HepG2 (cell line): Measurements from ENCODE around the gene GNA15. TPM values are rescaled to one million over a fixed set of nuclear protein-coding genes. Genes with fewer than 3 reads are reported as not detected.

Source experiments
- ASH2L ChIP-seq: fragments of 300-600, 200-600 bp; sonication (generic); IDR thresholded peaks from 2 replicates; pipeline ENCODE4 v1.7.0; 2017; ENCODE audit warnings: low read depth, mild to moderate bottlenecking, moderate library complexity, mixed read lengths, low read length; ENCODE audit not compliant: insufficient read length
- CENPT ChIP-seq: sonication (generic); formaldehyde crosslinking; IDR thresholded peaks from 2 replicates; pipeline ENCODE4 v1.8.0; 2022; ENCODE audit warnings: low read depth, mild to moderate bottlenecking, moderate library complexity, missing genetic modification reagents
- DNMT3B ChIP-seq: conservative IDR thresholded peaks from 2 replicates; pipeline ENCODE4 v1.6.1; 2016; ENCODE audit warnings: missing biosample characterization, control low read depth
- DPF2 ChIP-seq: sonication (generic); formaldehyde crosslinking; IDR thresholded peaks from 2 replicates; pipeline ENCODE4 v1.4.0; 2020; ENCODE audit warnings: mild to moderate bottlenecking, low read depth, missing genetic modification reagents, borderline replicate concordance
- HHEX ChIP-seq: IDR thresholded peaks from 2 replicates; pipeline ENCODE4 v1.6.1; 2016; ENCODE audit warnings: control low read depth
- NRL ChIP-seq: sonication (generic); formaldehyde crosslinking; IDR thresholded peaks from 2 replicates; pipeline ENCODE4 v1.5.0; 2020; ENCODE audit warnings: missing genetic modification reagents, mild to moderate bottlenecking, moderate library complexity, borderline replicate concordance
- RORA ChIP-seq: sonication (generic); formaldehyde crosslinking; IDR thresholded peaks from 2 replicates; pipeline ENCODE4 v1.5.0; 2020; ENCODE audit warnings: mild to moderate bottlenecking, missing genetic modification reagents, moderate library complexity
- RXRB ChIP-seq: IDR thresholded peaks from 2 replicates; pipeline ENCODE4 v1.6.1; 2016; ENCODE audit warnings: borderline replicate concordance, missing genetic modification reagents, missing compliant biosample characterization
- SPEN ChIP-seq: sonication (generic); formaldehyde crosslinking; IDR thresholded peaks from 2 replicates; pipeline ENCODE4 v1.5.1; 2020; ENCODE audit warnings: low read depth, mild to moderate bottlenecking, missing genetic modification reagents
- TBP ChIP-seq: sonication (generic); formaldehyde crosslinking; IDR thresholded peaks from 2 replicates; pipeline ENCODE4 v1.5.0; 2020; ENCODE audit warnings: missing genetic modification reagents
- TGIF2 ChIP-seq: IDR thresholded peaks from 2 replicates; pipeline ENCODE4 v1.6.1; 2016; ENCODE audit warnings: control low read depth, missing compliant biosample characterization
- ZBTB26 ChIP-seq: IDR thresholded peaks from 2 replicates; pipeline ENCODE4 v1.6.1; 2016; ENCODE audit warnings: missing compliant biosample characterization, missing genetic modification reagents, borderline replicate concordance
- ZBTB37 ChIP-seq: sonication (generic); formaldehyde crosslinking; IDR thresholded peaks from 2 replicates; pipeline ENCODE4 v1.4.0; 2020; ENCODE audit warnings: mild to moderate bottlenecking, missing genetic modification reagents
- ZC3H13 ChIP-seq: sonication (generic); formaldehyde crosslinking; IDR thresholded peaks from 2 replicates; pipeline ENCODE4 v1.8.1; 2023; ENCODE audit warnings: mild to moderate bottlenecking, missing genetic modification reagents, moderate library complexity
- ZEB1 ChIP-seq: IDR thresholded peaks from 2 replicates; pipeline ENCODE4 v1.6.1; 2012; ENCODE audit warnings: mild to moderate bottlenecking, low read depth, inconsistent platforms; ENCODE audit not compliant: insufficient replicate concordance
- ZFP1 ChIP-seq: IDR thresholded peaks from 2 replicates; pipeline ENCODE4 v1.6.1; 2016
- ZKSCAN8 ChIP-seq: IDR thresholded peaks from 2 replicates; pipeline ENCODE4 v1.6.1; 2016; ENCODE audit warnings: borderline replicate concordance, missing genetic modification reagents, missing compliant biosample characterization
- ZNF263 ChIP-seq: sonication (generic); formaldehyde crosslinking; IDR thresholded peaks from 2 replicates; pipeline ENCODE4 v1.4.0; 2020; ENCODE audit warnings: missing genetic modification reagents
- ZNF274 ChIP-seq: sonication (generic); formaldehyde crosslinking; IDR thresholded peaks from 2 replicates; pipeline ENCODE4 v1.5.1; 2020; ENCODE audit warnings: mild to moderate bottlenecking, missing genetic modification reagents
- ZNF326 ChIP-seq: sonication (generic); formaldehyde crosslinking; IDR thresholded peaks from 2 replicates; pipeline ENCODE4 v1.4.0; 2020; ENCODE audit warnings: missing genetic modification reagents, borderline replicate concordance
- ZNF775 ChIP-seq: sonication (generic); formaldehyde crosslinking; IDR thresholded peaks from 2 replicates; pipeline ENCODE4 v1.4.0; 2020; ENCODE audit warnings: missing genetic modification reagents, mild to moderate bottlenecking, moderate library complexity, borderline replicate concordance
- polyA plus RNA-seq, 8 experiments: library from polyadenylated mRNA; depleted of rRNA in 3 of 8; stranded (reverse) in 7 of 8; unstranded in 1 of 8; fragments of >200 nt; fragmentation: Illumina TruSeq in 4 of 8; extraction: Trizol in 4 of 8; gene quantifications; 2 replicates each; pipeline versions ENCODE4 v1.2.1 to v1.2.3, GENCODE V29; 2011 to 2016; ENCODE audit warnings: low read depth in 4 of 8, missing spikeins in 1 of 8, mixed read lengths in 1 of 8; ENCODE audit not compliant: insufficient read depth in 1 of 8
- total RNA-seq, 5 experiments: library from RNA; depleted of rRNA; stranded (reverse); fragments of >200 nt; fragmentation: Illumina TruSeq; extraction: Trizol; gene quantifications; 2 replicates each; pipeline ENCODE4 v1.2.3, GENCODE V29; 2016; ENCODE audit warnings: low read depth in 1 of 5
- TF ChIP-seq, protein P1 (sequence below): sonication (generic); formaldehyde crosslinking; IDR thresholded peaks from 2 replicates; pipeline ENCODE4 v1.8.0; 2022; ENCODE audit warnings: mild to moderate bottlenecking, missing genetic modification reagents; ENCODE audit not compliant: insufficient replicate concordance
- TF ChIP-seq, protein P2 (sequence below): IDR thresholded peaks from 2 replicates; pipeline ENCODE4 v1.6.1; 2016; ENCODE audit warnings: mild to moderate bottlenecking, missing biosample characterization, missing genetic modification reagents
- TF ChIP-seq, protein P3 (sequence below): sonication (generic); formaldehyde crosslinking; IDR thresholded peaks from 2 replicates; pipeline ENCODE4 v1.4.0; 2020; ENCODE audit warnings: missing genetic modification reagents

GNA15 gene
- total and polyA plus RNA-seq, 2 of the 13 experiments (the other 11 are each of a cell fraction or from before 2014, with no cell fraction given): not detected

- TF ChIP-seq ZNF775 (no peak), TGIF2 (CRISPR knock-in tag) (no peak), HHEX (CRISPR knock-in tag) (no peak), ZBTB37 (CRISPR knock-in tag) (no peak), ZNF326 (CRISPR knock-in tag) (no peak), ZNF263 (no peak), ZEB1 (no peak), DPF2 (CRISPR knock-in tag) (no peak), ZKSCAN8 (CRISPR knock-in tag) (no peak), DNMT3B (CRISPR knock-in tag) (no peak), ZC3H13 (CRISPR knock-in tag) (no peak), TBP (CRISPR knock-in tag) (no peak), RORA (CRISPR knock-in tag) (no peak), ZNF274 (CRISPR knock-in tag) (no peak; the same call in 1 of the 2 replicates), ASH2L (no peak), RXRB (CRISPR knock-in tag) (no peak), CENPT (CRISPR knock-in tag) (no peak), SPEN (no peak), ZFP1 (CRISPR knock-in tag) (no peak), ZBTB26 (CRISPR knock-in tag) (no peak), NRL (CRISPR knock-in tag) (no peak)
- TF ChIP-seq, protein P1, sequence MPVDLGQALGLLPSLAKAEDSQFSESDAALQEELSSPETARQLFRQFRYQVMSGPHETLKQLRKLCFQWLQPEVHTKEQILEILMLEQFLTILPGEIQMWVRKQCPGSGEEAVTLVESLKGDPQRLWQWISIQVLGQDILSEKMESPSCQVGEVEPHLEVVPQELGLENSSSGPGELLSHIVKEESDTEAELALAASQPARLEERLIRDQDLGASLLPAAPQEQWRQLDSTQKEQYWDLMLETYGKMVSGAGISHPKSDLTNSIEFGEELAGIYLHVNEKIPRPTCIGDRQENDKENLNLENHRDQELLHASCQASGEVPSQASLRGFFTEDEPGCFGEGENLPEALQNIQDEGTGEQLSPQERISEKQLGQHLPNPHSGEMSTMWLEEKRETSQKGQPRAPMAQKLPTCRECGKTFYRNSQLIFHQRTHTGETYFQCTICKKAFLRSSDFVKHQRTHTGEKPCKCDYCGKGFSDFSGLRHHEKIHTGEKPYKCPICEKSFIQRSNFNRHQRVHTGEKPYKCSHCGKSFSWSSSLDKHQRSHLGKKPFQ: no peak
- TF ChIP-seq, protein P2, sequence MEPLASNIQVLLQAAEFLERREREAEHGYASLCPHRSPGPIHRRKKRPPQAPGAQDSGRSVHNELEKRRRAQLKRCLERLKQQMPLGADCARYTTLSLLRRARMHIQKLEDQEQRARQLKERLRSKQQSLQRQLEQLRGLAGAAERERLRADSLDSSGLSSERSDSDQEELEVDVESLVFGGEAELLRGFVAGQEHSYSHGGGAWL (CRISPR knock-in tag): no peak
- TF ChIP-seq, protein P3, sequence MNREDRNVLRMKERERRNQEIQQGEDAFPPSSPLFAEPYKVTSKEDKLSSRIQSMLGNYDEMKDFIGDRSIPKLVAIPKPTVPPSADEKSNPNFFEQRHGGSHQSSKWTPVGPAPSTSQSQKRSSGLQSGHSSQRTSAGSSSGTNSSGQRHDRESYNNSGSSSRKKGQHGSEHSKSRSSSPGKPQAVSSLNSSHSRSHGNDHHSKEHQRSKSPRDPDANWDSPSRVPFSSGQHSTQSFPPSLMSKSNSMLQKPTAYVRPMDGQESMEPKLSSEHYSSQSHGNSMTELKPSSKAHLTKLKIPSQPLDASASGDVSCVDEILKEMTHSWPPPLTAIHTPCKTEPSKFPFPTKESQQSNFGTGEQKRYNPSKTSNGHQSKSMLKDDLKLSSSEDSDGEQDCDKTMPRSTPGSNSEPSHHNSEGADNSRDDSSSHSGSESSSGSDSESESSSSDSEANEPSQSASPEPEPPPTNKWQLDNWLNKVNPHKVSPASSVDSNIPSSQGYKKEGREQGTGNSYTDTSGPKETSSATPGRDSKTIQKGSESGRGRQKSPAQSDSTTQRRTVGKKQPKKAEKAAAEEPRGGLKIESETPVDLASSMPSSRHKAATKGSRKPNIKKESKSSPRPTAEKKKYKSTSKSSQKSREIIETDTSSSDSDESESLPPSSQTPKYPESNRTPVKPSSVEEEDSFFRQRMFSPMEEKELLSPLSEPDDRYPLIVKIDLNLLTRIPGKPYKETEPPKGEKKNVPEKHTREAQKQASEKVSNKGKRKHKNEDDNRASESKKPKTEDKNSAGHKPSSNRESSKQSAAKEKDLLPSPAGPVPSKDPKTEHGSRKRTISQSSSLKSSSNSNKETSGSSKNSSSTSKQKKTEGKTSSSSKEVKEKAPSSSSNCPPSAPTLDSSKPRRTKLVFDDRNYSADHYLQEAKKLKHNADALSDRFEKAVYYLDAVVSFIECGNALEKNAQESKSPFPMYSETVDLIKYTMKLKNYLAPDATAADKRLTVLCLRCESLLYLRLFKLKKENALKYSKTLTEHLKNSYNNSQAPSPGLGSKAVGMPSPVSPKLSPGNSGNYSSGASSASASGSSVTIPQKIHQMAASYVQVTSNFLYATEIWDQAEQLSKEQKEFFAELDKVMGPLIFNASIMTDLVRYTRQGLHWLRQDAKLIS (CRISPR knock-in tag): no peak
Measured at GRCh38 chr19:3096902-3097326, 38.9 kb upstream of the GNA15 start (continued).
